Measurements from ENCODE around the gene FBXL13.

FBXL13 gene

DNA sequence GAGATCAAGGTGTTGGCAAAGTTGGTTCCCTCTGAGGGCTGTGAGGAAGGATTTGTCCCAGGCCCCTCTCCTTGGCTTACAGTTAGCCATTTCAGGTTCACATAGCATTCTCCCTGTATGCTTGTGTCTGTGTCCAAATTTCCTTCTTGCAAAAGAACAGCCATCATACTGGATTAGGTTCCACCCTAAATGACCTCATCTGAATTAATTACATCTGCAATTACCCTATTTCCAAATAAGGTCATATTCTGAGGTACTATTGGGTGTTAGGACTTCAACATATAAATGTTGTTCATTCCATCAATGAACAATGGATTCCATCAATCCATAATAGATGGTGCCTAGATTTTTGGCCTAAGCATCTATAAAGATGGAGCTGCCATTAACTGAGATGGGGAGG lies 178.0 kb downstream of the FBXL13 start:
- DNase-seq (ENCODE audit: low read depth), result no peak

DNA sequence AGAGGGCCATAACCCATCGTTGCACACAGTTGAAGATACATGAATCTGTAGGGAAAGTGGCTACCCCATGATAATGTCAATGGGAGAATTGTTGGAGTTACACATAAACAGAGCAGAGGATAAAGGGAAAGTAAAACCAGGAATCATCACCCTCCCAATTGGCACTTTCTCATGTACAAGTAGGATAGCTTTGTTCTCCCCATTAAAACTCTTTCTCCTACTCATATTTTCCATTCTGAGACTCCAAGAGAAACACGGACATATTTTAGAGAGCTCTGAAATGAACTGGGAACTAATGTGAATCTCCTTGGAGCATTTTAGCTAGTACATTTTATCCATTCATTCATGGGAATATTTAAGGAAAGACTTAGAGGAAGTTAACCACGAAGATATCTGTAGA lies 179.0 kb downstream of the FBXL13 start:
- DNase-seq (ENCODE audit: low read depth), result no peak

DNA sequence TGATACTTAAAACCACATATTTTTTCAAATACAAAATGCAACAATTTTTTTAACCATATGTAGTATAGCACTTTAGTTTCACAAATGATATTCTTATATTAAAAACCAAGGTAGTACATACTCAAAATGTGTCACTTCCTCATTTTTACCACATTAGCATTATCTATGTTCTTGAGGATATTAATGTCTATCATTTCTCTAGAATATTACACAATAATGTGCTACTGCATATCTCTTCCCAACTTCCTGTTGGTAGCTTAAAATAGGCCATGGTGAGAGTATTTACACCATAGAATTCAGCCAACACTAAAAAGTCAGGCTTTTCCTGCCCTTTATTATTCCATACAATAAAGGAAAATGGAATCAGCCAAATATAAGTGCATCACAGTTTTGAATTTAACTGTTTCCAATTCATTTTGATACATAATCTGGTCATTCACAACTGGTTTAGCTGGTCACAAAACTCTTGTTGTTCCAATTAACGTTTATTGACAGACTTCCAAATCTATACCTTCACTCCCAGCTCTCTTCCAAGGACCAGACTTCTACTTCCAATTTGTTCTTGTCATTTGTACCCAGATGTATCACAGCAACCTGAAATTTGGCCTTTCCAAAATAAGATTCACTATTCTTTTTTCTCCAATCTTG lies 181.8 kb downstream of the FBXL13 start:
- peak; percentile 73 for DNase-seq (ENCODE audit: low read depth)

DNA sequence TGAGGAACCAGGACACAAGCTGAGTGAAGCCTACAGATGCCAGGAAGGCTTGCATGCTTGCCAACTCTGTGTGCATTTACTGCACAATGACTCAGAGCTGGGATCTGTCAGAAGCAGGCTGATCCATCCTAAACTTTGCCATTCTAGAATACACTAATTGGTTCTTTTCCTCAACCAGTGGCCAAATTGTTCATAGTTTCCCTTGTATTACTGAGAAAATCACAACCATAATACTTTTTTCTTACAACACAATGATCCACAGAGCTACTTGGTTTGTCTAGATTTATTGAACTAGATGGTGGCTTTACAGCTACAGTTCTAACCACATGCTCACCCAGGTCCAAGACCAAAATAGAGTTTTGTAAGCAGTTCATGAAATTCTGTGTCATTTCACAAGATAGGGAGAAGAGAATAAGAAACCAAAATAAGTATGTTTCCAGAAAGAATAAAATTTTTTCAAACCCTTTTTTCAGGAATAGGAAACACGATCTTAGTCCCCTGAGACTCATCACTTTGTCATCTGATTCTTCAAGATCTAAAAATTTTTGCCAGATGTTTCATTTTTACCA lies 182.8 kb downstream of the FBXL13 start:
- peak; percentile 91 for DNase-seq (ENCODE audit: low read depth)

DNA sequence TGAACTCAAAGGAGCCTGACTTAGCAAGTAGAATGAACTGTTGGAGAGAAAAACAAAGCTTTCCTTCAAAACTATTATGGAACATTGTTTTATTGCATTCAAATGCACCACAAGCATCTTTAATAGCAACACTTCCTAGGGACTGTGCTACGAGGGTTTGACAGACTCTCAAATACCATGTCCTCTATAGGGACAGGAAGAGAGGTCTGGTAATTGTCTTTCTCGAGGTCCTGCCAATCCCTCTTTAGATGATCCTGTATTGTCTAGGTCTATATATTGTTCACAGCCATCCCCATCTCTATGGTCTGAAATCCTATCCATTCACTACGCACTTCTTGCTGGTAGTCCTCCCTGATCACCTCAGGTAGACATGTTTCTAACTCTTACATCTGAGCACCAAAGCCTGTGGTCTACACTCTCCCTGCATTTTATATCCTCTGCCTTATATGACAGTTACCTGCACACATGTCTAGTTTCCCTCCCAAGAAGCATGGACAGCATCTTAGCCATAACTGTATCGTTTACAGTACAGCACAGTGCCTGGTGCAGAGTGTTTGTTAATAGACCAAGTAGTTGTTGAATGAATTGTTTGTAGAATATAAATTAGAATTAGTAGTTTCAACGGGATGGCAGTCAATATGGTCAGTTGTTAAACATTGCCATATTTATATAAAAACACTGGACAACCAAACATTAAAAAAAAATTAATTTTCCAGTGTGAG lies 183.5 kb downstream of the FBXL13 start:
- no peak for DNase-seq (ENCODE audit: low read depth)

DNA sequence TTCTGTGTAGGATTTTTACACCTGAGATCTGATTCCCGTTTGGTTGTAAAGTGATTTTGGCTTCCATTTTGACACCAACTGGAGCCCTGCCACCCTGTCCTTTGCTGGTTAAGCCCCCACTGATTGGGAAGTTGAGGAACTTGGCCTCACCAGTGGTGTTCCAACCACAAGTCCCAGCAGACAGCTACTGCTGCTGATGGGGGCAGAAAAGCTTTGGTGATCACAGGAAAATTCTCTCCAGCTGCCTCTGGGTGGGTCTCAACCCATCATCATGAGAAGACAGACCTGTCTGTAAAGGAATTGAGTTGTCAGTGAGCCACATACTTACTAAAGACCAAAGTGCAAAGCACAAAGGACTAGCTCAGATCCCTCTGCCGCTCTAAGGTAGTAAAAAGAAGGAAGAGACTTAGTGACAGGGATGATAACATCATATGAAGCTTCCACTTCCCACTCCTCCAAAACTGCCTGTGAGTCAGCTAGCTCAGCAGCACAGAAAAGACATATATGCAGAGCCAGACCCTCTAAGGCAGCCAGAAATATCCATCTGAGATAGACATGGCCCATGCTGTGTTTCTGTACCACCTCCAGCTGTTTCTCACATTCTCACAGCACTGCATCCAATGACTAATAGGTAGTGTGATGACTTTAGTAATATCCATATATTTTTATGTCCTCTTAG lies 184.2 kb downstream of the FBXL13 start:
- DNase-seq (ENCODE audit: low read depth), result peak; percentile 87

DNA sequence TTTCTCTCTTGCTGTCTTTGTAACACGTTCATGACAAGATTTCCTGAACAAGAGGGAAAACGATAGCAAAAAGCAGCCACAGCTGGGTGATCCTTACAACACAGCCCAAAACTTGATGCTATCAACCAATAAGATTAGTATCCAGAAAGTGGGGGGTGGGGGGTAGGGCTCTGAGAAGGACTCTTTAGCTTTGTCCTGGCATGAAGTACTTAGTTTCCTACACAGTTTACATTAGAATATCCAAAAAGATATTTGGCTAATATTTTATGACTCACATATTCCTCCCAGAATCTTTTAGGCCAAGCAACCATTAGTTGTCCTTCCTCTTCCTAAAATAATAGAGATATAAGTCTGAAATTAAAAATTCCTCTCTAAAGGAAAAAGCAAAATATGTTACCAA lies 184.7 kb downstream of the FBXL13 start:
- no peak for DNase-seq (ENCODE audit: low read depth)

DNA sequence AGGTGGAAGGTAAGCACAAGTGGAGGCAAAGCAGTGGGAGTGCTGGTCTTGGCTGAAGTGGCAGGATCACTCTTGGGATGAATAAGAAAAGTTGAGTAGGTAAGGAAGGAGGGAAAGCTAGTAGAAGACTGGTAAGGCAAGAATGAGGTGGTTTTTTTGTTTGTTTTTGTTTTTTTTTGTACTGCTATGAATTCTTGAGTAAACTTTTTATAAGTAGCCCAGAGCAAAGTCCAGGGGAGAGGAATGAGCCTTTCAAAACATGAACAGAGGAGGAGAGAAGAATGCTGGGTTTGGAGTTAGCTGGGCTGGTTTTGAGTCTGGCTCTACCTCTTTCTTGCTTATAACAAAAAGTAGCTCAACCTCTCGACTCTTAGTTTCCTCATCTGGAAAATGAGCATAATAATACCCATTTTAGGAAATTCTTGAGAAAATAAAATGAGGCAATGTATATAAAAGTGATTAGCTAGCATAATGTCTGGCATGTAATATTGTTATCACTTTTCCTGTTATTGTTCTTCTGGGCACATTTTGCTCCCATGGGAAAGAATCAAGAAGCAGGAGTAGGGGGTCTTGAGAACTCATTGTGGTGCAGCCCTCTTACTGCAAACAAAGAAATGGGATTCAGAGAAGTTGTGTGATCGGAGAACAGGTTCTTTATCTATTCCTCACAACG lies 185.9 kb downstream of the FBXL13 start:
- no peak for DNase-seq (ENCODE audit: low read depth)

DNA sequence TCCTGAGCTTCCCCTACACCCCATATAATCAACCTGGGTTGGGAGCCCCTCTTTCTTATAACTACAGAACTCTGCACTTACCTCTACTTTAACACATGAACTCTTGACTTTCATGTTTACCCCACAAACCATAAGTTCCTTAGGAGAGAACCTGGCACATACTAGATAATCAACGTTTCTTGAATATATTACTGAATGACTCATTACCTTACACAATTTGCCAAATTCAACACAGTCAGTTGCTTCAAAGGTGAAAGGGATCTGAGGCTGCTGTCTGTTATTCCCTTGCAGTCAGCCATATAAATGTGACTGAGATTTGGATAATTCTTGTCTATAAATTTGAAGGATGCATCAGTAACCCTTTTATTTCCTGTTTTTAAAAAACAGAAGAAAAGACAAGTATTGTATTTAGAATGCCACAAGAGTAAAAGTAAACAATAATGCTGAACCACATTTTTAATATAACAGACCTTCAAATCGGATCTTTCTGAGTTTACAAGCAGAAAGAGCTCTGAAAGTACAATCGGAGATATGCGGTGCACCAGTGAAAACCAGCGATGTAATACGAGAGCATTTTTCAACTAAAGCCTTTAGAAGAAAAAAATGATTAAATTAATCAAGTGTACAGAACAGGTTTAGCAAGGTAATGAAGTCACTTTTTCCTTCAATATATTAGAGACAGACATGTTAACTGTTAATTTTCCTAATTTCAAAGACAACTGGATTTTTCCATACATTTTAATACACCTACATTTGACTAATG lies 191.3 kb downstream of the FBXL13 start:
- peak; percentile 89 for DNase-seq (ENCODE audit: low read depth)

DNA sequence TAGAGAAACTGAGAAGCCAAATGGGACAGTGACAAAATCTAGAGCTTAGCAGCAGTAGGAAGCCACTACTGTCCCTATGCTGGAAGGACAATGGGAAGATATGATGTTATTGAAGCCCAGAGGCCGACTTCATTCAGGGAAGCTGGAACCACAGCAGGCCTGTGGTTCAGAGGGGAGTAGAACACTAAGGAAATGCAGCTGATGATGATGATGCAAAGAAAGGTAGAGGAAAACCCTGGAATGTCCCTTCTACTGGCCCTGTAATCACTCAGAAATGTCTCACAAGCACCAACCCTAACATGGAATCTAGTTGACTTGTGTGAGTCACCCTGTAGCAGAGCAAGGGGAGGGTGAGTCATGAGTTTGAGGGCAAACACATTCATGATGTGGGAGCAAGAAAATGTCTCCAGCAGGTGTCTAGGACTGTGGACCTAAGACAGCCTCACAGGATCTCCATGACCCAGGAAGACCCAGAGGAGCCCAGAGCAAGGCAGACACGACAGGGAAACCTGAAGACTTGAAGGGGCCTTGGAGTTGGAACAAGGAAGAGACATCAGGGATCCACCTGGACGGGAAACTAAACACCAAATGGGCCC lies 198.8 kb downstream of the FBXL13 start:
- DNase-seq (ENCODE audit: low read depth), result peak; percentile 100

DNA sequence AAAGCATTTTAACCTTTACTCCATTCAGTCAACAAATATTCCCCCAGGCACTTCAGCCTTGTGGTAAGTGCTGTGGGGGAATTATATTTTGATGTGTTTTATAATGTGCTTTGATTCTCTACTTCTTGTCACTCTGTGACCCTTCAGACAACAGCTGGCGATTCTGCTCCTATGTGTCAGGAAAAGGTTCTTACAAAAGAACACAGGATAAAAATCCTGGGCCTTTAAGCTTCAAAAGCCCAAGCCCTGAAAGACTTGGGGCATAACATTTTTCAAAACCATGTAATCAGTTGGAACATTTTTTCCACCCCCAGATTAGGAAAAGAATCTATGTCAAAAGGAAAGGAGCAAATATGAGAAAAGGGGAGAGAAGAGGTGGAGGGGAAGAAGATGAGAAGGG lies 199.6 kb downstream of the FBXL13 start:
- peak; percentile 63 for DNase-seq (ENCODE audit: low read depth)

DNA sequence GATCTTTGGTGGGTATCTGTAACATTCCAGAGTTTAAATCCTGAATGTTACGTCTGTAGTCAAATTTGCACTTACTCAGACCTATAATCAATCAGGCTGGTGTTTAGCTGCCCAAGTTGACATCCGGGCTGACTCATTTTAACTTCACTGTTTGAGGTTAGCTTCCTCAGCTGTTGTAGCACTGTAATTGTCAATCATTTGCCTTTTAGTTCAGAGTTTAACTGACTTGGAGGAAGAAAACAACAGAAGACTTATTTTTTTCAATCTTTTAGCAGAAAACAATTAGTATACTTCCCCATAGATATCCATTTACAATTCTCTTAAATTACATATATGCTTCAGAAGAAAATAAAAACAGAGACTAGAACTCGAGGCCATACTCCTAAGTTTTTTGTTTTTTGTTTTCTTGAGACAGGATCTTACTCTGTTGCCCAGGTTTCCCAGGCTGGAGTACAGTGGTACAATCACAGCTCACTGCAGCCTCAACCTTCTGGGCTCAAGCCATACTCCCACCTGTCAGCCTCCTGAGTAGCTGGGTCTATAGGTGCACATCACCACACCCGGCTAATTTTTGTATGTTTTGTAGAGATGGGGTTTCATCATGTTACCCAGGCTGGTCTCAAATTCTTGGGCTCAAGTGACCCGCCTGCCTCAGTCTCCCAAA lies 200.3 kb downstream of the FBXL13 start:
- DNase-seq (ENCODE audit: low read depth), result peak; percentile 96

DNA sequence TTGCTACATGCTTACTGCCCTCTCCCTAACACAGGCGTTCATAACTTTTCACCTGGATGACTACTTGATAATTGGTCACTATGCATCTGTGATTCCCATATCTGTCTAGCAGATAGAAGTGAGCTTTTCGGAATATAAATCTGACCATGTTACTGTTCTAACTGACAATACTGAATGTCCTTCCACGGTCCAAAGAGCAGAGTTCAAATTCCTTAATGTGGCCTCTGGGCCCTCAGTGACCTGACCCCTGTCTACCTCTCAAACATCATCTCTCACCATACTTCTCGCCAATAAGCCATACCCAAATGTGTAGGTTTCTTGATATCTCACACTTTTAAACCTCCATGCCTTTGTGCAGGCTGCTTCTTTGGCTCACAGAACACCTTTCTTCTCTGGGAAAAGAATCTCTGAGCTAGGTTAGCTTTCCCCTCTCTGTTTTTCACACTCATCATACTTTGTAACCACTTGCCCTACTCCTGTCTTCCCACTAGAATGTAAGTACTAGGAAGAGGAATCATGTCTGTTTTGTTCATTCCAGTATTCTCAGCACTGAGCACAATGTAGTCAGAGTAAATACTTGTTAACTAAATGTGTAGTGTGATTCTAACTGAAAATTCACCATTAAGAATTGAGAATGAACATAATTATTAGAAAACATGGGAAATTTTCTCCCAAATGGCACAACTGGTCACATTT lies 201.0 kb downstream of the FBXL13 start:
- peak; percentile 42 for DNase-seq (ENCODE audit: low read depth)

DNA sequence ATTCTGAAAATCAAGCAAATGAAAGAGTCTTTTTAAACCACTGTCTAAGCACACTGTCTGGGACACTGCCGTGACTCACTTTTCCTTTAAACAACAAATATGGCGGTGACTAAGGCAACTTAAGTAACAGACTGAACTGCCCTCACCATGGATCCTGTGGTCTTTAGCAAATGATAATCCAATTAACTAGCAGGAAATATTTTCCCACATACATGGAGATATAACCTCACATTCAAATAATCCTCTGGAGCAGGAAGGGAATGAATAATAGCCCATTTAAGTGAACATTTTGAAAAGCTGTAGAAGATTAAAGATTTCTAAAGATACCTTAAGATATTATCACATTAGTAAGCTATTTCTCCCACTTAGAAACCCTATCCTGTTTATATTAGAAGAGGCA lies 202.1 kb downstream of the FBXL13 start:
- DNase-seq (ENCODE audit: low read depth), result peak; percentile 99

DNA sequence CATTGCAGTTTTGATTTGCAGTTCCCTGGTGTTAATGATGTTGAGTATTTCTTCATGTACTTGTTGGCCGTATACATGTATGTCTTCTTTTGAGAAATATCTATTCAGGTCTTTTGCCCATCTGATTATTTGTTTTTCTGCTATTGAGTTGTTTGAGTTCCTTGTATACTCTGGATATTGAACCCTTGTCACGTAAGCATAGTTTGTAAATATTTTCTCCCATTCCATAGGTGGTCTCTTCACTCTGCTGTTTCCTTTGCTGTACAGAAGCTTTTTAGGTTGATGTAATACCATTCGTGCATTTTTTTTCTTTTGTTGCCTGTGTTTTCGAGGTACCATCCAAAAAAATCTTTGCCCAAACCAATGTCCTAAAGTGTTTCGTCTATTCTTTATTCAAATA lies 205.4 kb downstream of the FBXL13 start:
- no peak for DNase-seq (ENCODE audit: low read depth)

DNA sequence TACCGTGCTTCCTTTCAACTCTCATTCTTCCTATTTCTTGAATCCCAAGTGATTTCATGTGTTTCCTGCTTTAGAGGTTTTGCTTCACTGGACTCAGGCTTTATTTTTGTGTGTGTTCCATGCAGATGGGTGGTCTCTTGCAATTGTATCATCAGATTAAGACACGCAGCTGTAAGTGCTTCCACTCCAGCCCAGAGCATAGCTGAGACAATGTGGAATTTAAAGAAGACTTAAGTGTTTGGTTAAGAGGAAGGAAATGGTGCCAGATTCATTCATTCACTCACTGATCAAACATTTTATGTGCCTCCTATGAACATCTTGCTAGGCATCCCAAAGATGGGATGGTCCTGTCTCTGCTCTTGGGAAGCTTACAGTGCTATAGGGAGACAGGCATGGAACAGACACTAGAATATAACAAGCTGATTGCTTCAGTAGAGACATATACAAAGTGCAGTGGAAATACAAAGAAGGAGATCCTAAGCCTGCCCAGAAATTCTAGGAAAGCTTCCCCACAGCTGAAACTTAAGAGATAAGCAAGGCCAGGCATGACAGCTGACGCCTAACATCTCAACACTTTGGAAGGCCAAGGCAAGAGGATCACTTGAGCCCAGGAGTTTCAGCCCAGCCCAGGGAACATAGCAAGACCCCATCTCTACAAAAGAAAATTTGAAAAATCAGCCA lies 207.9 kb downstream of the FBXL13 start:
- no peak for DNase-seq (ENCODE audit: low read depth)

DNA sequence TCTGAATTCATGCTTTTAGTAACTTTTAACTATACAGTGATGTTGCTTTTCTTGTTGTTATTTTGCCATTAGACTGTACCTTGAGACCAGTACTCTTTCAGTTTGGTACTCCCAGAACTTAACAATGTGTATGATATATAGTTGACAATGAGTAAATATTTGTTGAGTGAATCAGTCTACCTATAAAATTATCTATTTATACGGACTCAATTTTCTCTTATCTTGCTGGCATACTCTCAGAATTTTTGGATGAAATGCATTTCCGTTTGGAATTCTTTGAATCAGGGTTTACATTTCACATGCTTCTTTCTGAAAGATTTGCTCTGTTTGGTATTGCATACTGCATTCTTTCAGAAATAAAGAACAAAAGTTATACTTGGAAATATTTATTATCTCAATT lies 209.6 kb downstream of the FBXL13 start:
- DNase-seq (ENCODE audit: low read depth), result peak; percentile 43

DNA sequence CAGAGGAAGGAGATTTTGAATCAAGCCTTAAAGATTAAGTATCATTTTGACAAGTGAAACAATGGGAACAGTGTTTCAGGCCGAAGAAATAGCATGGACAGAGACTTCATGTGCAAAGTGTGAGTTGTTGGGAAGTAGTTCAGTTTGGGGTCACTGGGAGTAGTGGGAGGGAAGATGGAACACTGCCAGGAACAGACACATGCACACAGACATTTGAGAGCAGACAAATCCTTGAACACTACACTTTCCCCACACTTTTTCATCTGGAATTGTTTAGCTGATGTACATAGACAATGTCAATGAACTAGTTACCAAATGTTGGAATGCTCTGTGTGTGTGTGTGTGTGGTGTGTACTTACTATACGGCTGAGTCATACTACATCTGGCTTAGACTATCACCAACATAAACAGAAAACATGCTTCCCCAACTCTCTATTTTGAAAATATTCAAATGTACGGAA lies 214.2 kb downstream of the FBXL13 start:
- peak; percentile 94 for DNase-seq (ENCODE audit: low read depth)

DNA sequence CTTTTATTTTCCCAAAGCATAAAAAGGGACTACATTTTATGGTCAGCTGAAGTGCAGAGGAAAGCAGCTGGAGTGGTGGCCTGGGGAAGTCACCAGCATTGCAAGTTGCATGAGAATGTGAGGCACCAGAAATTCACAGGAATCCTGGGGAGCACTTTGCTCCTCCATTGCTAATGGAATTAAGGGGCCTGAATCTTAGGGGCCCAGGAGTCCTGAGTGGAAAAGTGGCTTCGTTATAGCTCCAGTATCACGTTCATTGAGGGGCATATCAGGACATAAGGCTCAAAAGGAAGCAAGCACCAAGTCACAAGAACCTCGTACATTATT lies 214.8 kb downstream of the FBXL13 start:
- no peak for DNase-seq (ENCODE audit: low read depth)

Measured in iris pigment epithelial cell (primary cell).